ENCODE data around the gene ATP8B4. TPM values are rescaled to one million over a fixed set of nuclear protein-coding genes. Genes with fewer than 3 reads are reported as not detected.

Gene ATP8B4
- total RNA-seq, 4 donors from 2014 or later: 2.2 to 9.5 (median 3.0) TPM

- no peak overlapping the region for H3K4me3 ChIP-seq
- DNase-seq (ENCODE audit: low spot score in 2 of 2): no peak
- H3K4me1 ChIP-seq: peaks cover 2% of the 10 kb centered on the region
- H3K27ac ChIP-seq: no peak overlapping the region
- TF ChIP-seq POLR2A (IDR thresholded peaks at IDR 0.05) (no peak), POLR2AphosphoS5 (IDR thresholded peaks at IDR 0.05) (no peak), EP300 (IDR thresholded peaks at IDR 0.05) (no peak), CTCF (IDR thresholded peaks at IDR 0.05) (no peak)
- no peaks in the 10 kb centered on the region for H3K27me3 ChIP-seq
- H3K36me3 ChIP-seq: no peaks in the 10 kb centered on the region
- WGBS: 86% methylated on average over 3 of the region's 3 CpGs
- H3K9me3 ChIP-seq: no peaks in the 10 kb centered on the region
Observed at GRCh38 chr15:50150349-50150748, 31.3 kb upstream of the ATP8B4 start.

GRCh38 chr15:50149090-50149489, 30.1 kb upstream of the ATP8B4 start:
- no peak for DNase-seq (ENCODE audit: low spot score in 2 of 2)
- no peaks in the 10 kb centered on the region for H3K9me3 ChIP-seq
- no peaks in the 10 kb centered on the region for H3K27me3 ChIP-seq
- no peaks in the 10 kb centered on the region for H3K36me3 ChIP-seq
- H3K4me3 ChIP-seq: no peak overlapping the region
- peaks cover 6% of the 10 kb centered on the region for H3K4me1 ChIP-seq
- TF ChIP-seq CTCF (IDR thresholded peaks at IDR 0.05): no peak
- TF ChIP-seq POLR2A (IDR thresholded peaks at IDR 0.05): no peak
- no peak for TF ChIP-seq EP300 (IDR thresholded peaks at IDR 0.05)
- TF ChIP-seq POLR2AphosphoS5 (IDR thresholded peaks at IDR 0.05): no peak
- WGBS: 33% methylated on average over 1 of the region's 1 CpG
- H3K27ac ChIP-seq: no peak overlapping the region

GRCh38 chr15:50148362-50148963, 29.4 kb upstream of the ATP8B4 start:
- Histone ChIP-seq H3K4me3 (no peak overlapping the region), H3K27me3 (no peaks in the 10 kb centered on the region), H3K9me3 (no peaks in the 10 kb centered on the region), H3K27ac (no peak overlapping the region), H3K4me1 (peaks cover 6% of the 10 kb centered on the region), H3K36me3 (no peaks in the 10 kb centered on the region)
- TF ChIP-seq EP300 (IDR thresholded peaks at IDR 0.05) (no peak), POLR2AphosphoS5 (IDR thresholded peaks at IDR 0.05) (no peak), CTCF (IDR thresholded peaks at IDR 0.05) (peak; percentile 11 to 31), POLR2A (IDR thresholded peaks at IDR 0.05) (no peak)
- DNase-seq (ENCODE audit: low spot score in 2 of 2): no peak
- WGBS: 78% methylated on average over 4 of the region's 4 CpGs

GRCh38 chr15:50146632-50147031, 27.6 kb upstream of the ATP8B4 start:
- Histone ChIP-seq H3K27me3 (no peaks in the 10 kb centered on the region), H3K27ac (no peak overlapping the region), H3K9me3 (no peaks in the 10 kb centered on the region), H3K4me3 (no peak overlapping the region), H3K4me1 (peaks cover 6% of the 10 kb centered on the region), H3K36me3 (no peaks in the 10 kb centered on the region)
- DNase-seq (ENCODE audit: low spot score in 2 of 2): no peak
- 94% methylated on average over 2 of the region's 2 CpGs for WGBS
- TF ChIP-seq POLR2A (IDR thresholded peaks at IDR 0.05) (no peak), EP300 (IDR thresholded peaks at IDR 0.05) (no peak), POLR2AphosphoS5 (IDR thresholded peaks at IDR 0.05) (no peak), CTCF (IDR thresholded peaks at IDR 0.05) (no peak)

GRCh38 chr15:50145451-50145872, 26.4 kb upstream of the ATP8B4 start:
- Histone ChIP-seq H3K27me3 (no peaks in the 10 kb centered on the region), H3K36me3 (no peaks in the 10 kb centered on the region), H3K27ac (no peak overlapping the region), H3K4me3 (no peak overlapping the region), H3K4me1 (peaks cover 6% of the 10 kb centered on the region), H3K9me3 (no peaks in the 10 kb centered on the region)
- TF ChIP-seq EP300 (IDR thresholded peaks at IDR 0.05) (no peak), CTCF (IDR thresholded peaks at IDR 0.05) (peak; percentile 34 to 57), POLR2A (IDR thresholded peaks at IDR 0.05) (no peak)
- 5% methylated on average over 2 of the region's 2 CpGs for WGBS
- no peak for DNase-seq (ENCODE audit: low spot score in 2 of 2)
